ENCODE results near the gene PDK2.

DNA sequence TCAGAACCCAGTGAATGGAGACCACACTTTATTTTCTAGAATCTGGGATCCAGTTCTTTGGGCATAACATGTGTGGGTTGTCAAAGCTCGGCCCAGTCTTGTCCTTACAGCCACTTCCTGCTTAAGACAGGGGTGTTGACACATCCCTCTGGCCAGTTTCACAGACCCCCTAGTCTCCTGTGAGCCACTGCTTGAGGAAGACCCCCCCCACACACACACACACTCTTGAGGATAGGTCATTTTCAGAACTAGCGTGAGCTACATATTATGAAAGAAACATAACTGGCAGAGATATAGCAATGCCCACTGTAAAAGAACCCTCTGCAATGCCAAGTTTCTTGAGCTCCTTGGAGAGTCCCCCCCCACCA lies 3.2 kb upstream of the PDK2 start:
- no peak for TF ChIP-seq MAFK (IDR thresholded peaks at IDR 0.05; ENCODE audit: low read depth, low read length)
- no peak for TF ChIP-seq FOS (IDR thresholded peaks at IDR 0.05; ENCODE audit: low read depth, low read length)
- TF ChIP-seq, protein P1, sequence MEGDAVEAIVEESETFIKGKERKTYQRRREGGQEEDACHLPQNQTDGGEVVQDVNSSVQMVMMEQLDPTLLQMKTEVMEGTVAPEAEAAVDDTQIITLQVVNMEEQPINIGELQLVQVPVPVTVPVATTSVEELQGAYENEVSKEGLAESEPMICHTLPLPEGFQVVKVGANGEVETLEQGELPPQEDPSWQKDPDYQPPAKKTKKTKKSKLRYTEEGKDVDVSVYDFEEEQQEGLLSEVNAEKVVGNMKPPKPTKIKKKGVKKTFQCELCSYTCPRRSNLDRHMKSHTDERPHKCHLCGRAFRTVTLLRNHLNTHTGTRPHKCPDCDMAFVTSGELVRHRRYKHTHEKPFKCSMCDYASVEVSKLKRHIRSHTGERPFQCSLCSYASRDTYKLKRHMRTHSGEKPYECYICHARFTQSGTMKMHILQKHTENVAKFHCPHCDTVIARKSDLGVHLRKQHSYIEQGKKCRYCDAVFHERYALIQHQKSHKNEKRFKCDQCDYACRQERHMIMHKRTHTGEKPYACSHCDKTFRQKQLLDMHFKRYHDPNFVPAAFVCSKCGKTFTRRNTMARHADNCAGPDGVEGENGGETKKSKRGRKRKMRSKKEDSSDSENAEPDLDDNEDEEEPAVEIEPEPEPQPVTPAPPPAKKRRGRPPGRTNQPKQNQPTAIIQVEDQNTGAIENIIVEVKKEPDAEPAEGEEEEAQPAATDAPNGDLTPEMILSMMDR (conservative IDR thresholded peaks at IDR 0.05; ENCODE audit: low read depth, low read length), result no peak
- TF ChIP-seq CEBPB (IDR thresholded peaks at IDR 0.05; ENCODE audit: low read depth, low read length), result no peak
